Peyer's patch (tissue), 4 donors: ENCODE measurements around the gene KATNA1.

Source experiments
- POLR2A ChIP-seq, 2 donors: fragments of 450-650 bp; IDR thresholded peaks; one replicate each; pipeline ENCODE4 v1.5.1; 2017; ENCODE audit warnings: antibody characterized with exemption in 2 of 2, mild to moderate bottlenecking in 2 of 2, moderate library complexity in 2 of 2
- TF ChIP-seq, protein P1 (sequence below), 6 experiments: fragments of 450-650 bp in 4 of 6; fragments of 200-600 bp in 2 of 6; sonication (generic) in 1 of 6; IDR thresholded peaks; one replicate each; pipeline ENCODE4 v1.5.1; 2017 to 2019; ENCODE audit warnings: antibody characterized with exemption in 6 of 6, mild to moderate bottlenecking in 3 of 6, moderate library complexity in 1 of 6

DNA sequence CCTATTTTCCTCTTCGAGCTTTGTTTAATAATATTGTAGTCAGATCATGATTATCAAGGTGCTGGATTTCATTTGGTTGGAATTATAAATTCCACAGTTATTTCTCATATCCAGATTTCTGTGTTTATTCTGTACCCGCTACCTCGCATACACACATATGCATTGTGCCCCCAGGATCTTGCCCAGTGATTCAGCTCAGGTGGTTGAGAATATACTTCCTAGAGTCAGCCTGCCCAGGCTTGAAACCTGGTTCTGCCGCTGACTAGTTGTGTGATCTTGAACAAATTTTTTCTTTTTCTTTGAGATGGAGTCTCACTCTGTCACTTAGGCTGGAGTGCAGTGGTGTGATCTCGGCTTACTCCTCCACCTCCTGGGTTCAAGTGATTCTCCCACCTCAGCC lies 67.6 kb downstream of the KATNA1 start:
- TF ChIP-seq, protein P1, sequence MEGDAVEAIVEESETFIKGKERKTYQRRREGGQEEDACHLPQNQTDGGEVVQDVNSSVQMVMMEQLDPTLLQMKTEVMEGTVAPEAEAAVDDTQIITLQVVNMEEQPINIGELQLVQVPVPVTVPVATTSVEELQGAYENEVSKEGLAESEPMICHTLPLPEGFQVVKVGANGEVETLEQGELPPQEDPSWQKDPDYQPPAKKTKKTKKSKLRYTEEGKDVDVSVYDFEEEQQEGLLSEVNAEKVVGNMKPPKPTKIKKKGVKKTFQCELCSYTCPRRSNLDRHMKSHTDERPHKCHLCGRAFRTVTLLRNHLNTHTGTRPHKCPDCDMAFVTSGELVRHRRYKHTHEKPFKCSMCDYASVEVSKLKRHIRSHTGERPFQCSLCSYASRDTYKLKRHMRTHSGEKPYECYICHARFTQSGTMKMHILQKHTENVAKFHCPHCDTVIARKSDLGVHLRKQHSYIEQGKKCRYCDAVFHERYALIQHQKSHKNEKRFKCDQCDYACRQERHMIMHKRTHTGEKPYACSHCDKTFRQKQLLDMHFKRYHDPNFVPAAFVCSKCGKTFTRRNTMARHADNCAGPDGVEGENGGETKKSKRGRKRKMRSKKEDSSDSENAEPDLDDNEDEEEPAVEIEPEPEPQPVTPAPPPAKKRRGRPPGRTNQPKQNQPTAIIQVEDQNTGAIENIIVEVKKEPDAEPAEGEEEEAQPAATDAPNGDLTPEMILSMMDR (IDR thresholded peaks at IDR 0.05) = no peak
- TF ChIP-seq POLR2A (IDR thresholded peaks at IDR 0.05) = no peak
